Smooth muscle cell (in vitro differentiated cells): ENCODE data around the gene GOLGA6B. TPM values are rescaled to one million over a fixed set of nuclear protein-coding genes. Genes with fewer than 3 reads are reported as not detected.

Source experiments
- polyA plus RNA-seq: library from polyadenylated mRNA; unstranded; fragments of >200 nt; fragmentation: Nextera tagmentation; extraction: Ambion mirVana; gene quantifications from 2 replicates; pipeline ENCODE4 v1.2.1, GENCODE V29; 2016
- small RNA-seq: library from RNA; depleted of rRNA; stranded (forward); fragments of <200 nt; gene quantifications from one replicate; pipeline ENCODE3, GENCODE V24; 2014
- total RNA-seq: library from RNA; depleted of rRNA; stranded (reverse); fragments of >200 nt; gene quantifications from 2 replicates; pipeline ENCODE4 v1.2.3, GENCODE V29; 2014

Gene GOLGA6B
- total and polyA plus RNA-seq, 2 experiments from 2014 or later: not detected

Small RNA genes lying within 50 kb of the gene (small RNA-seq; reads per million reads assigned to genes)
- not detected for gene RN7SL853P

Other genes with a start within 250 kb of the GOLGA6B start
- gene ARIH1, start 180.4 kb upstream of the GOLGA6B start, total RNA-seq: 54.3 and 70.5 TPM in 2 replicates
- gene ARIH1, start 180.4 kb upstream of the GOLGA6B start, polyA plus RNA-seq: 78.1 and 96.3 TPM in 2 replicates
- gene HIGD2B, start 31.5 kb downstream of the GOLGA6B start, total RNA-seq: not detected in 2 replicates
- 0.37 TPM in 1 of 2 replicates, not detected in the other for gene HIGD2B, start 31.5 kb downstream of the GOLGA6B start, polyA plus RNA-seq
- gene BBS4, start 31.5 kb downstream of the GOLGA6B start, total RNA-seq: 26.4 and 88.2 TPM in 2 replicates
- gene BBS4, start 31.5 kb downstream of the GOLGA6B start, polyA plus RNA-seq: 23.0 and 31.2 TPM in 2 replicates
- 67.3 and 70.0 TPM in 2 replicates for gene ADPGK, start 129.1 kb downstream of the GOLGA6B start, total RNA-seq
- gene ADPGK, start 129.1 kb downstream of the GOLGA6B start, polyA plus RNA-seq: 53.4 and 55.7 TPM in 2 replicates